NOMO-1 treated with dmso at 0.1 percent for 144 hours (cell line): Measurements from ENCODE around the gene MPPED1.

Experiments used
- DNase-seq: peaks from one replicate; lab custom pipeline; 2025; ENCODE audit not compliant: unreplicated experiment; lab: John Stamatoyannopoulos, UW

Gene MPPED1, protein sequence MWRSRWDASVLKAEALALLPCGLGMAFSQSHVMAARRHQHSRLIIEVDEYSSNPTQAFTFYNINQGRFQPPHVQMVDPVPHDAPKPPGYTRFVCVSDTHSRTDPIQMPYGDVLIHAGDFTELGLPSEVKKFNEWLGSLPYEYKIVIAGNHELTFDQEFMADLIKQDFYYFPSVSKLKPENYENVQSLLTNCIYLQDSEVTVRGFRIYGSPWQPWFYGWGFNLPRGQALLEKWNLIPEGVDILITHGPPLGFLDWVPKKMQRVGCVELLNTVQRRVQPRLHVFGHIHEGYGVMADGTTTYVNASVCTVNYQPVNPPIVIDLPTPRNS

GRCh38 chr22:43411869-43412807, at the start of gene MPPED1:
Gene MPPED1 (plus strand): TSS chr22:43412014. CDS start chr22:43424986, 12,972 bp downstream.
- no peak for DNase-seq

GRCh38 chr22:43363315-43364168, 48.3 kb upstream of the MPPED1 start:
- no peak for DNase-seq

DNA sequence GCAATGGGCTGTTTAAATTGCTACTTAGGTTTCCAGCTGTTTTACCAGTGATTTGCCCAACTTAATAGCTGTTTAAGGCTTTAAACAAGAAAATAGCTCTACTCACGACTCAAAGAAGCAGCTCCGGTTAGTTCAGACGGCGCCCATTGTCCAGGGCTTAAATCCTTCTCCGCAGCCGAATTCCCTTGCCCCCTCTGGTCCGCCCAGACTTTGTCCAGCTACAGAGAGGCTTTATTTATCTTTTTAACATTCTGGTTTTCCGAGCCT, 47.7 kb upstream of the MPPED1 start:
- no peak for DNase-seq

DNA sequence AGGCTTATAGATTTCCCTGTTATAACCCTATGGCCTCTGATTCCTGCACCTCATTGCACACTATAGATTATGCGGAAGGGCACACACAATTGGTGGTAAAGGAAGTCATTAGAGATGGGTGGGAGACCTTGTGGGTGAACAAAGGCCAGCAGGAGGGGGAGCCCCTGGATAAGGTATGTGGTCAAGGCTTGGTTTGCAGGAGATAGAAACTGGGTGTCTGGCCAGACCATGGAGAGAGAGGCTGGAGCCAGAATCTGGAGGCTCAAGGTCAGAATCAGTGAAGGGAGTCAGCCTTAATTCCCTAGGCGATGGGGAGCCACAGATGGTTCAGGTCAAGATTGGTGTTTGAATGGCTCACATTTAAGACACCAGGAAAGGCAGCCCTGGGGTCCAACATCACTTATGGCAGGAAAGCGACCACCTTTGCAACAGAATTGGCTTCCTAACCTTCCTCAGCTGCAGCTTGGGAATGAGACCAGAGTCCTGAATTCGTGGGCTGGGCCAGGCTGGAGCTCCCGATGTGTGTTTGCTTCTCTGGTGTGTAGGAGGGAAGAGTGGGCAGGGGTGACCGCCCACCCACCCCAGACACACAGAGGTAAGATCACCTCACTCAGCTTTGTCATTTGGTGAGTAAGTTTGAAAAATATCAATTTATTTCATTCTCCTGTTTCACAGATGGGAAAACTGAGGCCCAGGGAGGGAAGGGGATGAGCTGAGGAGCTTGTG, 45.9 kb upstream of the MPPED1 start:
- DNase-seq, result no peak

DNA sequence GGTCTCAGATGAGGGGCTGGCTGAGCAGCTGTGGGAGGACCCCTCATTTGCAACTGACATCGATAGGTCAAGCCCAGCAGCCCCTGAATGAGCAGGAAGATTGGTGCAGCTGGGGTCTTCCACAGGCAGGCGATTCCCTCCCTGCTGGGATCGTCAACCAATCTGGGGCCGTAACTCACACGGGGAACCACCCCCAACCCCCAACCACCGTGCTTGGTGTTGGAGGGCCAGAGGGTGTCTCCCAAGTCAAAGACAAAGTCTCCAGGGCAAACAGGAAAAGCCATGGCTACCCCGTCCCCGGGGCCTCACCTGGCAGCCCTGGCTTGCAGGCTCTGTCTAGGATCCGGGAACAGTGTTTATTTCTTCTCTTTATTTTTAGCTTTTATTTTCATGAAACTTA, 41.8 kb upstream of the MPPED1 start:
- DNase-seq, result no peak

- no peak for DNase-seq
Measured at GRCh38 chr22:43375951-43376455, 35.8 kb upstream of the MPPED1 start.

GRCh38 chr22:43376765-43377547, 34.9 kb upstream of the MPPED1 start:
- no peak for DNase-seq

DNA sequence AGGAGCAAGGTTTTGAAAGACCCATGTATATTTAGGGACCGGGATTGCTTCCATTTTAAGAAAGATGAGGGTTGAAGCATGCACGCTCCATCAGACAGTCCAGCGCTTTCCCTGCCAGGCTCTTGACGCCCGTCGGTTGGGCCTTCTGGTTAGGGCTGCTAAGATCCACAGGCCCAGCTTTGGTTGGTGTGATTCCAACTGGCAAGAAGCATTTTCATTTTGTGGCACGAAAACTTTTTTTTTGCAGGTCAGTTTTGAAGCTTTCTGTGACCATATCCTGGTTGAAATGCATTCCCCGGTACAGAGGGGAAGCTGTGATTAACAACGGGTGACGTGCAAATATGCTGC, 34.3 kb upstream of the MPPED1 start:
- no peak for DNase-seq

- peak; percentile 45 for DNase-seq
Measured at GRCh38 chr22:43377896-43378704, 33.7 kb upstream of the MPPED1 start.

- peak; percentile 36 for DNase-seq
Measured at GRCh38 chr22:43381693-43382092, 30.1 kb upstream of the MPPED1 start.

GRCh38 chr22:43384863-43385262, 27.0 kb upstream of the MPPED1 start:
- no peak for DNase-seq

DNA sequence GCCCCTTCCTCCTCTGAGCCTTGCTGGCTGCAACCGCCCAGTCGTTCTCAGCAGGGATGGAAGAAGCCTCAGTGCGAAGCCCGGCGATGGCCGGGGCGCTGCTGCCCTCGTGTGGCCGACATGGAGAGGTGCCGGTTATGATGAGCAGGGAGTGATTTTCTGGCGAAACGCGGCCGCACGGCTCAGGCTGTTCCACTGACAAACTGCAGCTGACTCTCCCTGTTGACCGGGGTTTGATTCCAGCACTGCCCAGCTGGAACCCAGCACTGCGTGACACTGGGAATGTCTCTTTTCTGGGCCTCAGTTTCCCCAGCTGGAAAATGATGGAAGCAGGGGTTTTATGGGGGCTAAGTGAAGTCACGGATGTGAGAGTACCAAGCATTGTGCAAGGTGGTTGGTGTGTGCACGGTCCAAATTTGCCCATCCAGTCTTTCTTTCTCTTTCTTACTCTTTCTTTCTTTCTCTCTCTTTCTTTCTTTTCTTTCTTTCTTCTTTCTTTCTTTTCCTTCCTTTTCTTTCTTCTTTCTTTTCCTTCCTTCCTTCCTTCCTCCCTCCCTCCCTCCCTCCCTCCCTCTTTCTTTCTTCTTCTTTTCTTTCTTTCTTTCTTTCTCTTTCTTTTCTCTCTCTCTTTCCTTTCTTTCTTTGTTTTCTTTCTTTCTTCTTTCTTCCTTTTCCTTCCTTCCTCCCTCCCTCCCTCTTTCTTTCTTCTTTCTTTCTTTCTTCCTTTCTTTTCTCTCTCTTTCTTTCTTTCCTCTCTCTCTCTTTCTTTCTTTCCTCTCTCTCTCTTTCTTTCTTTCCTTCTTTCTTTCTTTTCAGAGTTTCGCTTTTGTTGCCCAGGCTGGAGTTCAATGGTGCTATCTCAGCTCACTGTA, 25.8 kb upstream of the MPPED1 start:
- DNase-seq, result peak; percentile 72

GRCh38 chr22:43387815-43388214, 24.0 kb upstream of the MPPED1 start:
- no peak for DNase-seq

DNA sequence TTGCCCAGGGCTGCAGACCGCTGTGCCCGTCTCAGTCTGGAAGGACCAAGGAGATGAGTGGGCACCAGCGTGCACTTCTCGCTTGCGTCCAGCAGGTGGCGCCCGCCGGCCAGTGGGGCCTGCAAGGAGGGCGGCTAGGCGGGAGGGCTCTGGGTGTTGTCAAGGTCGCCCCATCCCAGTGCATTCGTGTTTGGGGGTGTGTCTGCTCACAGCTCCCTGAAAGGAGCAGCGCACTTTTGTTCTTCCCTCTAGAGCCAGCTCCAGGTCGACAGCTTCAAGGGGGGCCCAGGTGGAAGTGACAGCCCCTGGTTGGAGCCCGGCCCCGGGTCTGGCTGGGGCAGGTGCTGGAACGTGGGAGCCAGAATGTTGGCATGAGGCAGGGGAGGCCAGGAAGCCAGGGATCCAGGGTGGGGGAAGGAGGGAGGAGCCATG, 23.4 kb upstream of the MPPED1 start:
- DNase-seq, result peak; percentile 43

DNA sequence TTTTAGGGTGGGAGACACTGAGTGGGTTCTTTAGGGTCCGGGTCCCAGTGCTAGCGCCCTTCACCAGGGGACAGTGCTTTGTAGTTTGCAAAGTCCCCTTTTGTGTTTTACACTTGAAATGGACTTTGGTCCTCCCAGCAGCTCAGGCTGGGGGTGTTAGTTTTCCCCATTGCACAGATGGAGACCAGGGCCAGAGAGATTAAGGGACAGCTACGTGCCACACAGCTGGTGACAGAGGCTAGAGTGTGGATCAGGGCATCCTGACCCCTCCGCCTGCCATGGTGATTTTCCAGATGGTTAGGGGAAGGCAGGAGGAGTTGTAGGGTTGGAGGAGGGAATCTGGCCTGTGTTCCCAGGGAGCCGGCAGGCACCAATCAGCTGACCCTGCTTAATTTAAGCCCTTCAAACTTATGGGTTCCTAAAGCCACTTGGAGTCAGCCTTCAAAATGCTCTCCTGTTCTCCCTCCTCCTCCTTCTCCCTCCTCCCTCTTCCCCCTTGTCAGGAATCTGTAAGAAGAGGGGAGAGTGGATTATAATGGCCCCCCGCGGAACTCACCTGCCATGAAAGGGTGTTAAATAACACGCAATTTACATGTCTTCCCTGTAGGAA, 22.5 kb upstream of the MPPED1 start:
- no peak for DNase-seq

DNA sequence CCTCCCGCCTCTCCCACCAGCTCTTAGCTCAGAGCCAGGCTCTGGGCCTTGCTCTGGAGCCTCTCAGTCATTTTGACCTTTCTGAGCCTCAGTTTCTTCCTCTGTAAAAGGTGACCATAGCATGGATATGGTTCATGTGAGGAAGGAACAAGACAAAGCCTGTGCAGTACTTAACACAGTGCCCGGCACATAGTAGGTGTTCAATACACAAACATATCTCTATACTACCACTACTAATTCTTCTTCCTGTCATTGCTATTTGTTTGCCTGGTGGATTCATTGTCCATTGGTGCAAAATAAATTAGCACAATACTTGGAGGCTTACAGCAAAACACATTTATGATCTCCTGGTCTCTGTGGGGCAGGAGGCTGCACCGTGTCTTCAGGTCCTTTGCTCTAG, 21.6 kb upstream of the MPPED1 start:
- DNase-seq, result no peak

DNA sequence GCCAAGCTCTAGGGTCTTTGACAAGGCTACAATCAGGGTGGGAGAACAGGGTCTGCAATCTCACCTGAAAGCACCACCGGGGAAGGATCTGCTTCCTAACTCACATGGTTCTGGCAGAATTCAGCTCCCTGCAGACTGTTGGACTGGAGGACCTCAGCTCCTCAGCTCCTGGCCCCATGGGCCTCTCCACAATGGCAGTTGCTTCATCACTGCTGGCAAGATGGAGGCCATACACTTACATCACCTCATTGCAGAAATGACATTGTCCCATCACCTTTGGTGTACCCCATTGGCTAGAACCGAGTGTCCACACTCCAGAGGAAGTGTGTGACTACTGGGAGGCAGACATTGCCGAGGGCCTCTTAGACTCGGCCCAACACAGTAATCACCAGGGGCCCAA, 20.9 kb upstream of the MPPED1 start:
- DNase-seq, result no peak

DNA sequence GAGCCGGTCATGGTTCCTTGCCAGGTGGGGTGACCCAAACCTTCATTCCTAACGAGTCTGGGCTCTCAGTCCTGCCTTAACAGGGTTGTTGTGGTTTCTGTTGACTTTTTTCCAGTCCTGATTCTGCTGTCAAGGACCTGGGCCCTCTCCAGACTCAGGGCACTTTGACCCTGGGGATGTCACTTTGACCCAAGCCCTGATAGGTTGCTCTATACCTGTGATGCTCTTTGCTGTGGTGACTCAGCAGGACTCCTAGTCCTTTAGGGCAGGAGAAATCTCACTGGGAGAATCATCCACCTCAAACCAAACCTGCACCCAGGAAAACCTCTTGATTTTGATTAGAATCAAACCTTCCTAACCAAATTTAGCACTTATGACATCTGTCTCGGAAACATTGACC, 20.5 kb upstream of the MPPED1 start:
- no peak for DNase-seq
